Endometrial microvascular endothelial cells (primary cell): Measurements from ENCODE around the gene PDE4D. TPM values are rescaled to one million over a fixed set of nuclear protein-coding genes. Genes with fewer than 3 reads are reported as not detected.
"Not testable (repeated sequence)": the region's sequence is repeated elsewhere in the genome, so short reads cannot be mapped to it uniquely, and the experiment has no call there.

Experiments
- in situ Hi-C: cut with HindIII; loops from 2 replicates; pipeline ENCODE4 v1.10.0; 2017; ENCODE audit warnings: low sequenced_read_pairs, low pct_unique_long_range_greater_than_20kb; ENCODE audit errors: inconsistent ontology term
- total RNA-seq: library from RNA; depleted of rRNA; stranded (reverse); fragments of >200 nt; gene quantifications from one replicate; pipeline ENCODE4 v1.2.3, GENCODE V29; 2015; ENCODE audit errors: inconsistent ontology term

Gene PDE4D
- total RNA-seq, 1 donor from 2014 or later, result 7.9 TPM

GRCh38 chr5:59814537-59814872 lies 79.0 kb downstream of the PDE4D start:
- in situ Hi-C loops, result no loop called here

- in situ Hi-C loops, result no loop called here
These were observed 79.6 kb downstream of the PDE4D start for GRCh38 chr5:59813761-59814536.

DNA sequence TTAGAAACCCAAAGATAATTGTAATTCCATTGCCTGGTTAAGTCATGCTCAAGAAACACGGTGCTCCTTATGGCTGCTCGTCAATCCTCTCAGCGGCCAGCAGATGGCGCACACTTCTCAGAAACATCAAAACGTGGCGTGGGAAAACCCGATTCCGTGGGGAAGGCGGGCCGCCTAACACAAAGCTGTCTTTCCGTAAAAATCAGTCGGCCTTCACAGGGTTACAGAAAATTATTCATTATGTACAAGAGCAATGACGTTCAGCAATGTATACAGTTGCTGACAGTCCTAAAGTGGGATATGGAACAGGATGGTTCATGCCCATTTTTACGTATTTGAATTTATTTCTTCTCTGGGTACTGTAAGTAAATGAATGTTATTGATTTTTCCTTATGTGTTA lies 83.5 kb downstream of the PDE4D start:
- in situ Hi-C loops, result no loop called here

GRCh38 chr5:59807806-59808205 lies 85.7 kb downstream of the PDE4D start:
- in situ Hi-C loops, result no loop called here

- in situ Hi-C loops, result no loop called here
These were observed 93.1 kb downstream of the PDE4D start for GRCh38 chr5:59800347-59800893.

GRCh38 chr5:59799668-59800346 lies 93.7 kb downstream of the PDE4D start:
- in situ Hi-C loops, result no loop called here

- in situ Hi-C loops, result no loop called here
These were observed 94.5 kb downstream of the PDE4D start for GRCh38 chr5:59798862-59799667.

DNA sequence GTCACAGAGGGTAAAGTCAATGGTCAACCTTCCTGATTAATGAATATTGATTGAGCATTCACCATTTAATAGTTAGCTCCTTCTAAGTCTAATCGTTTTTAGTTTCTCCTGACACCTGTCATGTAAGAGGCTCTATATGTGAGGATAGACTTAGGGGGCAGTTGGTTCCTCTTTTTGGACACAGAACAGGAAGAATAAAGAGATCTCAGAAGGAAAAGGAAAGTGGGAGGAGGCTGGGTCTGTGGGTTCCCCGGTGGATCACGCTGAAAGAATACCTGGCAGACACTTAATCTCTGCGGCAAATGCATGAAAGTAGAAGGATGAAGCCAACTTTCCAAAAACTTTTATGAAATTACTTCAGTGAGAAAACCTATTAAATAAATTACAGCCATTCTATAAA lies 98.4 kb downstream of the PDE4D start:
- in situ Hi-C loops, result no loop called here

DNA sequence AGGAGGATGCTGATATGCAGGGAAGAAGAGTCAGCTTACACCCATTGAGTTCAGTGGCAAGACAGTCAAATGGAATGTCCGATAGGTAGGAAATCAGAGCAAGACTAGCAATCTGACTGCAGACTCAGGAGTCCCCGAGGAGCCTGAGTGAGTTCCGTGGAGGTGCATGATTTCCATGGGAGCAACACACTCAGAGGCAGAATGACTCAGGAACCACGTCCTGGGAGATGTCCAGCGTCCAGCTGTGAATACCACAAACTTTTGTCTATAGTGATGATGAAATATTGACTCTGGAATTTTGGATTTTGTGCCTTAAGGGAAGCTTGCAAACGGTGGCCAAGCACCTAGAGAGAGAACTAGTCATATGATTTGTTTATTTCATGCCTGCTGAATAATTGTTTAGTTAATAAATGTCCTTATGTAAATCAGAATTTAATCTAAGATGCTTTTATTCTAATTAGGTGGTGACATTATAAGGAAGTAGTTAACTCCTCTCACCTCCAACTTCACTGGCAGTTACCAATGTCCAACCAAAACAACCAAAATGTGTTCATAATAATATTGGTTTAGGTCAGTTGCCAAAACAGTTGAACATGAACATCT lies 100.4 kb downstream of the PDE4D start:
- in situ Hi-C loops, result no loop called here

DNA sequence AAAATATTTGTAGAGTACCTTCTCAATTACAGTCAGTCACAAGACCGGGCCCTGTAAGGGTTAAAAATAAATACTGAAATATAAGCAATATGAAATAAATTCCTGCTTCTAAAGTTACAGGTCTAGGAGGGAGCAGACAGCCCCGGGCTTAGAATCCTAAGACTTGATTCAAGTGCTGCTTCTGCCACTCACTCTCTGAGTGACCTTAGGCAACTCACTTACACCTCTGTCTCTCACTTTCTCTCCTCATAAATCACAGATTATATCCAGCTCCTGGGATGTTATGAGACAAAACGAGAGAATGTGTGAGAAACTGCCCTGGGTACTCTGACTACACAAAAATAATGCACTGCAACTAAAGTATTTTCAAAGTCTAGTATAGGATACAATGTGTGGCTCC lies 101.9 kb downstream of the PDE4D start:
- in situ Hi-C loops, result no loop called here

- in situ Hi-C loops, result no loop called here
These were observed 102.6 kb downstream of the PDE4D start for GRCh38 chr5:59790776-59791475.

DNA sequence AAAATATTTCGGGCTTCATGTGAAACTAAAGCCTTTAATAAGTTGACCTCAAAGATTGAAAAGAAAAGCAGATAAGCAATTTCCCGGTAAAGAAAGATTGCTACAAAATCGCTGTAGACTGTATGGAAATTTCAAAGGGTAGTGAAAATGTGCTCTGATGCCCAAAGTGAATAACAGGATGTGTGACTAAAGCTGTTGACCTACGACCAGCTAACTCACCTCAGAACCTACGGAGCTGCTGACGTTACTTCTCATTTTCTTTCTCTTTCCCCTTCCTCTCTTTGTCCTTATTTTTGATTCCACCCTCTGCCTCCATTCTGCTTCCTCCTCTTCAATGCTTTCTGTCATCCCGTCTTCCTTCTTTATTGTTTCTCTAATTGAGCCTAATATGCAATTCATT lies 103.2 kb downstream of the PDE4D start:
- in situ Hi-C loops, result no loop called here

DNA sequence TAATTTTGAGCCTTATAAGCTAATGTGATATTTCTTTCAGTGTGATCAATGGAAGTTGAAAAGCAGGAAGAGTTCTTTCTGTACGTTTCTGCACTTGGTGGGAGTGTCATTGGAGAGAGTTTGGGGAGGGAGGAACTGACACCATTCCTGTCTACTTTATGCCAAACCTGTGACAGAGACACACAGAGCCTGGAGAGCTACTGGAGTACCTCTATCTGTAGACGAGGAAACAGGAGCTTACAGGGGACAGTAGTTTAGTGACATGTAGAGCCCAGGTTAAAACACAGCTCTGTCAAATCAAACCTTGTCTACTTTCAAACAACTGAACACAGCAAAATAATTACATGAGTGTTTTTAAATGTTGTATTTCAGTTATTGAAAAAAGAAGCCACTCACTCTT lies 103.6 kb downstream of the PDE4D start:
- in situ Hi-C loops, result no loop called here

DNA sequence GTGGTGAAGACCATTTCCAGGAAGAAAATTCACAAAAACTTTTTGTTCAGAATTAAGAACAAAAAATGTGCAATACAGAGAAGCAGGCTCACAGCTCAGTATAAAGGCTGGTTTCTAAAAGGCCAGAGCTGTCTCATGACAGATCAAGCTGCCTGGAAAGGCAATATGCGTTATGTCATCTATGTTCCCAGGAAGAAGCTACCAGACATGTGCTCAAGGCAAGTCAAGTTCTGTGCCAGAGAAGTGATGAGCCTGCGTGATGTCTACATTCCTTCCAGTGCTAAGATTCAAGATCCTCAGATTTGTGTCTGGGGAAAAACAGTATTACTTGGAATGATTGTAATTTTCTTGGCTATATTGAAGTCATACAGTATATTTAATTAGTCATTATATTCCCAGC lies 104.3 kb downstream of the PDE4D start:
- in situ Hi-C loops, result no loop called here

DNA sequence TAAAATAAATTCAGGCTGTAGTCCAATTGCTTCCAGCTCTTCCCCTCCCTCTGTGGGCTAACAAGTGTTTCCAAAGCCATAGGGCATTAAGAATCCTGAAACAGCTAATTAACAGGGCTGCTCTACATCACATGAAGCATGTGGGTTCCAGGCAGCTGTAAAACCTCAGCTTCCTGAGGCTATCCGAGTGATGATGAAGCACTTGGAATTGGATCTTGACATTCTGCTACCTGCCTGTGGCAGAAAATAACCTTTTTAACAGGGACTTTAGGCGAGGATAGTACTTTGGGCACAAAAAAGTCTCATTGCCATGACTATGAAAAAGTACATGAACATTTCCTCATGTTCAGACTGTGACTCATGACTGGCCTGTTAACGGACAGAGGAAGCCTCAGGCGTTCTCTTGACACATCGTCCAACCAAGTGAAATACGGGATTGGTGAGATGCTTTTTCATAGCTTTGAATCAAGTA lies 107.2 kb downstream of the PDE4D start:
- in situ Hi-C loops, result no loop called here

- in situ Hi-C loops, result no loop called here
These were observed 107.7 kb downstream of the PDE4D start for GRCh38 chr5:59785676-59786333.

GRCh38 chr5:59784708-59785107 lies 108.8 kb downstream of the PDE4D start:
- in situ Hi-C loops, result not testable (repeated sequence)

- in situ Hi-C loops, result no loop called here
These were observed 110.3 kb downstream of the PDE4D start for GRCh38 chr5:59783264-59783663.
